Astrocyte of the cerebellum (primary cell): Measurements from ENCODE around the gene LRP1B.

Source experiments
- DNase-seq: peaks from one replicate; pipeline ENCODE4 v3.0.0-alpha.2; 2011; ENCODE audit warnings: low read depth
- H3K4me3 ChIP-seq: 2 replicates; pipeline ENCODE4 v1.5.1; 2011; ENCODE audit warnings: mild to moderate bottlenecking, low read depth, low read length, moderate library complexity
- CTCF ChIP-seq: IDR thresholded peaks from 2 replicates; pipeline ENCODE4 v1.5.1; 2012; ENCODE audit warnings: low read length, low read depth, moderate library complexity, mild to moderate bottlenecking; ENCODE audit errors: missing control alignments
- in situ Hi-C: cut with HindIII; loops from 2 replicates; pipeline ENCODE4 v1.10.0; 2017; ENCODE audit warnings: low sequenced_read_pairs

The LRP1B gene

GRCh38 chr2:141900826-141901225 is 230.0 kb downstream of the LRP1B start:
- DNase-seq: no peak
- in situ Hi-C loops: no loop called here
- TF ChIP-seq CTCF: no peak
- no peak overlapping the region for H3K4me3 ChIP-seq

- H3K4me3 ChIP-seq: no peak overlapping the region
- no peak for TF ChIP-seq CTCF
- in situ Hi-C loops: loop anchor here (5.0 kb wide), 1 partner anchor 37 kb away; no protein-coding TSS in a partner anchor
- DNase-seq: no peak
Observed at GRCh38 chr2:141899740-141900139, 231.1 kb downstream of the LRP1B start.

GRCh38 chr2:141889788-141890187 is 241.0 kb downstream of the LRP1B start:
- no peak for DNase-seq
- in situ Hi-C loops: no loop called here
- no peak overlapping the region for H3K4me3 ChIP-seq
- TF ChIP-seq CTCF: no peak

GRCh38 chr2:141888987-141889555 is 241.7 kb downstream of the LRP1B start:
- no peak overlapping the region for H3K4me3 ChIP-seq
- no peak for TF ChIP-seq CTCF
- DNase-seq: no peak
- in situ Hi-C loops: no loop called here

GRCh38 chr2:141887363-141887762 is 243.5 kb downstream of the LRP1B start:
- in situ Hi-C loops: no loop called here
- no peak for DNase-seq
- no peak for TF ChIP-seq CTCF
- H3K4me3 ChIP-seq: no peak overlapping the region

- no peak for TF ChIP-seq CTCF
- no peak overlapping the region for H3K4me3 ChIP-seq
- DNase-seq: peak; percentile 2
- in situ Hi-C loops: no loop called here
Observed at GRCh38 chr2:141878016-141878415, 252.8 kb downstream of the LRP1B start.
